Esophagus muscularis mucosa (tissue), 4 donors: Measurements from ENCODE around the gene MAEA. TPM values are rescaled to one million over a fixed set of nuclear protein-coding genes. Genes with fewer than 3 reads are reported as not detected.

Experiments used
- DNase-seq: peaks from one replicate; pipeline ENCODE4 v3.0.0-alpha.2; 2017; ENCODE audit errors: extremely low spot score
- H3K27ac ChIP-seq, 4 donors: fragments of 200-600 bp; sonication (generic); replicated peaks in 1 of 4; 1 replicate in 3 of 4; 2 replicates in 1 of 4; pipeline ENCODE4 v1.5.1; 2016 to 2019; ENCODE audit warnings: mild to moderate bottlenecking in 1 of 4
- H3K27me3 ChIP-seq, 4 donors: fragments of 200-600 bp; sonication (generic); one replicate each; pipeline versions ENCODE4 v1.5.1 to v1.6.0; 2016 to 2019
- H3K36me3 ChIP-seq, 4 donors: fragments of 200-600 bp; sonication (generic); one replicate each; pipeline ENCODE4 v1.5.1; 2016 to 2019
- H3K4me1 ChIP-seq, 4 donors: fragments of 200-600 bp; sonication (generic); one replicate each; pipeline ENCODE4 v1.5.1; 2016 to 2019
- H3K4me3 ChIP-seq, 4 donors: fragments of 200-600 bp; sonication (generic); 1 replicate in 2 of 4; 2 replicates in 2 of 4; pipeline ENCODE4 v1.5.1; 2016 to 2019; ENCODE audit warnings: mild to moderate bottlenecking in 4 of 4, moderate library complexity in 1 of 4
- H3K9me3 ChIP-seq, 4 donors: fragments of 200-600 bp; sonication (generic); 1 replicate in 3 of 4; 2 replicates in 1 of 4; pipeline ENCODE4 v1.5.1; 2016 to 2019
- CTCF ChIP-seq, 3 experiments: fragments of 200-600 bp in 2 of 3; fragments of 450-650 bp in 1 of 3; sonication (generic) in 2 of 3; IDR thresholded peaks; one replicate each; pipeline ENCODE4 v1.5.1; 2017 to 2019; ENCODE audit warnings: antibody characterized with exemption in 3 of 3, mild to moderate bottlenecking in 2 of 3, moderate library complexity in 1 of 3
- EP300 ChIP-seq: sonication (generic); formaldehyde crosslinking; IDR thresholded peaks from one replicate; pipeline ENCODE4 v1.6.1; 2017; ENCODE audit warnings: antibody characterized with exemption
- POLR2A ChIP-seq: fragments of 450-650 bp; IDR thresholded peaks from one replicate; pipeline ENCODE4 v1.6.1; 2017; ENCODE audit warnings: antibody characterized with exemption, moderate library complexity, mild to moderate bottlenecking, low read depth
- POLR2AphosphoS5 ChIP-seq, 2 donors: sonication (generic); formaldehyde crosslinking; IDR thresholded peaks; one replicate each; pipeline ENCODE4 v1.6.1; 2017; ENCODE audit warnings: antibody characterized with exemption in 2 of 2
- WGBS: methylation state at CpG from one replicate; pipeline ENCODE4 v1.1.5; 2018; 5-methylcytosine and 5-hydroxymethylcytosine counted together
- intact Hi-C: fragments of 100-400 bp; cut with DNase I; formaldehyde crosslinking; loops from one replicate; pipeline ENCODE4 v1.15.1; 2023
- total RNA-seq, 4 donors: library from RNA; depleted of rRNA; stranded (reverse); fragments of >200 nt; gene quantifications; one replicate each; pipeline versions ENCODE4 v1.1.0 to v1.2.1, GENCODE V29; 2016

MAEA gene
- total RNA-seq, 4 donors from 2014 or later: 54.5 to 63.1 (median 59.8) TPM

- H3K36me3 ChIP-seq: peaks cover 15 to 96% (median 61%) of the 10 kb centered on the region in 4 donors
- no peak for DNase-seq
- WGBS: 93% methylated on average over 21 of the region's 23 CpGs
Measured at GRCh38 chr4:1376391-1376840, 86.7 kb downstream of the MAEA start.

GRCh38 chr4:1376841-1377605 lies 87.3 kb downstream of the MAEA start:
- TF ChIP-seq POLR2AphosphoS5 (IDR thresholded peaks at IDR 0.05) (no peak), CTCF (IDR thresholded peaks at IDR 0.05) (no peak), EP300 (no peak), POLR2A (no peak)
- Histone ChIP-seq H3K9me3 (no peaks in the 10 kb centered on the region), H3K4me3 (no peak overlapping the region), H3K27me3 (no peaks in the 10 kb centered on the region), H3K4me1 (no peaks in the 10 kb centered on the region), H3K27ac (no peak overlapping the region), H3K36me3 (peaks cover 15 to 96% (median 61%) of the 10 kb centered on the region in 4 donors)
- DNase-seq: no peak
- intact Hi-C loops: no loop called here
- WGBS: 97% methylated on average over 14 of the region's 32 CpGs

More at GRCh38 chr4:1376391-1376840, 86.7 kb downstream of the MAEA start:
- TF ChIP-seq EP300: no peak
- TF ChIP-seq POLR2AphosphoS5 (IDR thresholded peaks at IDR 0.05): no peak
- no peak for TF ChIP-seq POLR2A
- TF ChIP-seq CTCF (IDR thresholded peaks at IDR 0.05): no peak
- Histone ChIP-seq H3K27ac (no peak overlapping the region), H3K4me3 (no peak overlapping the region), H3K9me3 (no peaks in the 10 kb centered on the region), H3K4me1 (no peaks in the 10 kb centered on the region), H3K27me3 (no peaks in the 10 kb centered on the region)
- intact Hi-C loops: no loop called here

- Histone ChIP-seq H3K27me3 (no peaks in the 10 kb centered on the region), H3K36me3 (peaks cover 15 to 96% (median 63%) of the 10 kb centered on the region in 4 donors), H3K4me3 (no peak overlapping the region), H3K27ac (no peak overlapping the region), H3K9me3 (no peaks in the 10 kb centered on the region), H3K4me1 (no peaks in the 10 kb centered on the region)
- WGBS: 100% methylated on average over 2 of the region's 19 CpGs
- TF ChIP-seq CTCF (IDR thresholded peaks at IDR 0.05): no peak
- TF ChIP-seq EP300: no peak
- no peak for TF ChIP-seq POLR2AphosphoS5 (IDR thresholded peaks at IDR 0.05)
- TF ChIP-seq POLR2A: no peak
- intact Hi-C loops: no loop called here
- DNase-seq: no peak
Measured at GRCh38 chr4:1377606-1378261, 88.0 kb downstream of the MAEA start.

- no peaks in the 10 kb centered on the region for H3K27me3 ChIP-seq
- peaks cover 15 to 96% (median 65%) of the 10 kb centered on the region in 4 donors for H3K36me3 ChIP-seq
- 89% methylated on average over 6 of the region's 30 CpGs for WGBS
- no peaks in the 10 kb centered on the region for H3K9me3 ChIP-seq
- H3K4me3 ChIP-seq: no peak overlapping the region
- no peaks in the 10 kb centered on the region for H3K4me1 ChIP-seq
- no peak for DNase-seq
- intact Hi-C loops: no loop called here
- no peak for TF ChIP-seq CTCF (IDR thresholded peaks at IDR 0.05)
- TF ChIP-seq POLR2AphosphoS5 (IDR thresholded peaks at IDR 0.05): no peak
- TF ChIP-seq EP300: no peak
- no peak for TF ChIP-seq POLR2A
- no peak overlapping the region for H3K27ac ChIP-seq
Measured at GRCh38 chr4:1378559-1379231, 89.0 kb downstream of the MAEA start.
